B cell (primary cell): ENCODE data around the gene TMC2. TPM values are rescaled to one million over a fixed set of nuclear protein-coding genes. Genes with fewer than 3 reads are reported as not detected.

Experiments used
- ATAC-seq: fragments of 200-7000 bp; cut with Tn5 transposase; one replicate; pipeline ENCODE4 v1.10.0; 2021; ENCODE audit warnings: low read depth, mild to moderate bottlenecking, moderate number of reproducible peaks, moderate library complexity
- CTCF ChIA-PET: fragments of 350-600 bp; sonication (Branson Sonifier 250); formaldehyde crosslinking; loops from one replicate; lab custom pipeline; 2021; ENCODE audit warnings: antibody characterized with exemption, inconsistent platforms; lab: Charles Lee
- POLR2A ChIA-PET: fragments of 350-600 bp; sonication (Branson Sonifier 250); formaldehyde crosslinking; loops from one replicate; lab custom pipeline; 2021; ENCODE audit warnings: antibody characterized with exemption; lab: Charles Lee
- DNase-seq: peaks from one replicate; pipeline ENCODE4 v3.0.0; 2013
- H2AFZ ChIP-seq: 2 replicates; pipeline ENCODE4 v1.6.1; 2012; ENCODE audit warnings: mild to moderate bottlenecking, low read depth, low read length; ENCODE audit not compliant: insufficient read depth, poor library complexity, severe bottlenecking
- H3K27ac ChIP-seq, 2 donors: 1 replicate in 1 of 2; 2 replicates in 1 of 2; pipeline ENCODE4 v1.5.1; 2012 to 2013; ENCODE audit warnings: low read length in 2 of 2, mild to moderate bottlenecking in 2 of 2, moderate library complexity in 1 of 2
- H3K27me3 ChIP-seq, 4 experiments: fragments of 200-600 bp in 1 of 4; sonication (generic) in 1 of 4; replicated peaks in 1 of 4; 1 replicate in 2 of 4; 2 replicates in 2 of 4; pipeline versions ENCODE4 v1.6.1 to v1.7.0; 2013 to 2016; ENCODE audit warnings: low read length in 3 of 4, mild to moderate bottlenecking in 2 of 4, mixed read lengths in 1 of 4, moderate library complexity in 1 of 4; ENCODE audit not compliant: insufficient read depth in 4 of 4, control insufficient read depth in 3 of 4; ENCODE audit errors: control extremely low read depth in 1 of 4
- H3K36me3 ChIP-seq, 2 experiments: replicated peaks in 1 of 2; 1 replicate in 1 of 2; 2 replicates in 1 of 2; pipeline versions ENCODE4 v1.6.1 to v1.7.1; 2013; ENCODE audit warnings: low read length in 1 of 2; ENCODE audit not compliant: insufficient read depth in 2 of 2, control insufficient read depth in 1 of 2; ENCODE audit errors: control extremely low read depth in 1 of 2, extremely low read depth in 1 of 2
- H3K4me1 ChIP-seq, 2 donors: fragments of 200-600 bp in 1 of 2; sonication (generic) in 1 of 2; 1 replicate in 1 of 2; 2 replicates in 1 of 2; pipeline versions ENCODE4 v1.5.1 to v1.6.1; 2013 to 2017; ENCODE audit warnings: low read length in 2 of 2; ENCODE audit not compliant: control insufficient read depth in 2 of 2, insufficient read depth in 2 of 2
- H3K4me2 ChIP-seq: replicated peaks from 2 replicates; pipeline ENCODE3; 2012; ENCODE audit warnings: mild to moderate bottlenecking, low read depth, low read length; ENCODE audit not compliant: poor library complexity, severe bottlenecking
- H3K4me3 ChIP-seq, 5 experiments: fragments of 200-600 bp in 1 of 5; sonication (generic) in 1 of 5; 1 replicate in 3 of 5; 2 replicates in 2 of 5; pipeline versions ENCODE4 v1.5.1 to v1.7.0; 2011 to 2016; ENCODE audit warnings: low read length in 4 of 5, mild to moderate bottlenecking in 4 of 5, low read depth in 2 of 5, control low read depth in 1 of 5, moderate library complexity in 1 of 5; ENCODE audit not compliant: insufficient read depth in 1 of 5; ENCODE audit errors: control extremely low read depth in 1 of 5, extremely low read depth in 1 of 5
- H3K79me2 ChIP-seq: fragments of 200-600 bp; sonication (generic); one replicate; pipeline ENCODE4 v1.6.0; 2016; ENCODE audit warnings: low read length; ENCODE audit not compliant: control insufficient read depth, insufficient read depth
- H3K9ac ChIP-seq: fragments of 200-600 bp; sonication (generic); 2 replicates; pipeline ENCODE4 v1.6.1; 2017; ENCODE audit warnings: mild to moderate bottlenecking, low read length, moderate library complexity
- H3K9me3 ChIP-seq, 3 donors: one replicate each; pipeline versions ENCODE4 v1.6.1 to v1.7.1; 2013; ENCODE audit warnings: low read length in 2 of 3; ENCODE audit not compliant: control insufficient read depth in 2 of 3, insufficient read depth in 1 of 3; ENCODE audit errors: control extremely low read depth in 1 of 3
- H4K20me1 ChIP-seq: 2 replicates; pipeline ENCODE4 v1.6.0; 2012; ENCODE audit warnings: mild to moderate bottlenecking, low read length; ENCODE audit not compliant: insufficient read depth, control insufficient read depth, poor library complexity, severe bottlenecking
- H3K27ac Mint-ChIP-seq: one replicate; pipeline ENCODE4 v1.8.0; 2021; ENCODE audit warnings: mixed read lengths
- H3K27me3 Mint-ChIP-seq: one replicate; pipeline ENCODE4 v1.8.0; 2021; ENCODE audit warnings: mixed read lengths
- H3K4me1 Mint-ChIP-seq: one replicate; pipeline ENCODE4 v1.8.0; 2021; ENCODE audit warnings: mixed read lengths
- H3K4me3 Mint-ChIP-seq: one replicate; pipeline ENCODE4 v1.8.0; 2021; ENCODE audit warnings: mixed read lengths
- H3K9me3 Mint-ChIP-seq: one replicate; pipeline ENCODE4 v1.8.0; 2022; ENCODE audit warnings: mixed read lengths; ENCODE audit not compliant: insufficient read depth
- CTCF ChIP-seq: fragments of 200-600 bp; IDR thresholded peaks from one replicate; pipeline ENCODE4 v1.8.0; 2022; ENCODE audit warnings: antibody characterized with exemption, mild to moderate bottlenecking
- EZH2 ChIP-seq: IDR thresholded peaks from 2 replicates; pipeline ENCODE4 v1.6.1; 2012; ENCODE audit warnings: borderline replicate concordance, low read depth, mild to moderate bottlenecking, moderate library complexity, low read length; ENCODE audit not compliant: insufficient read depth, poor library complexity, severe bottlenecking
- WGBS: methylation state at CpG from one replicate; pipeline ENCODE4 v1.1.5; 2013; ENCODE audit warnings: missing lambda C conversion rate; ENCODE audit not compliant: insufficient coverage; 5-methylcytosine and 5-hydroxymethylcytosine counted together
- intact Hi-C: fragments of 100-400 bp; cut with micrococcal nuclease; formaldehyde crosslinking; loops from one replicate; pipeline ENCODE4 v1.10.0; 2022
- polyA plus RNA-seq: library from polyadenylated mRNA; depleted of rRNA; stranded (reverse); fragments of >200 nt; gene quantifications from 2 replicates; pipeline ENCODE4 v1.2.3, GENCODE V29; 2012
- total RNA-seq, 2 donors: library from RNA; stranded (reverse); fragments of 120-200 nt in 1 of 2; gene quantifications; 1 replicate in 1 of 2; 2 replicates in 1 of 2; pipeline versions ENCODE4 v1.2.3 to v1.2.4, GENCODE V29; 2013 to 2022

Gene TMC2
- total and polyA plus RNA-seq, 2 donors (not counting 1 experiment from before 2014, with no cell fraction given), result not detected

- H3K4me1 ChIP-seq, result no peaks in the 10 kb centered on the region
- POLR2A ChIA-PET, result no interaction called here
- H3K9ac ChIP-seq, result no peak overlapping the region
These were observed 65.8 kb downstream of the TMC2 start for GRCh38 chr20:2602046-2602735.

More at GRCh38 chr20:2602046-2602735, 65.8 kb downstream of the TMC2 start:
- TF ChIP-seq CTCF (no peak), EZH2 (no peak)
- Histone ChIP-seq H3K27ac (no peak overlapping the region), H3K27me3 (peaks cover 0 to 2% (median 0%) of the 10 kb centered on the region in 4 experiments), H3K79me2 (no peaks in the 10 kb centered on the region), H3K4me3 (no peak overlapping the region), H2AFZ (no peak overlapping the region), H3K4me2 (no peak overlapping the region), H3K9me3 (peaks cover 2 to 11% (median 9%) of the 10 kb centered on the region in 3 donors), H4K20me1 (no peaks in the 10 kb centered on the region), H3K36me3 (no peaks in the 10 kb centered on the region)
- H3K27me3 Mint-ChIP-seq, result peaks cover 9% of the 10 kb centered on the region
- ATAC-seq, result no peak
- no peak overlapping the region for H3K4me3 Mint-ChIP-seq
- no peak overlapping the region for H3K27ac Mint-ChIP-seq
- CTCF ChIA-PET, result no interaction called here
- intact Hi-C loops, result no loop called here
- DNase-seq, result no peak
- no peaks in the 10 kb centered on the region for H3K4me1 Mint-ChIP-seq
- WGBS, result no CpG with 5 or more reads among the region's 9 CpGs
- peaks cover 5% of the 10 kb centered on the region for H3K9me3 Mint-ChIP-seq
